Prostate gland (tissue), 2 donors: ENCODE results near the gene NPAT.

Experiments used
- CTCF ChIP-seq, 4 experiments: fragments of 200-600 bp in 2 of 4; fragments of 450-650 bp in 2 of 4; sonication (generic) in 2 of 4; IDR thresholded peaks; 1 replicate in 3 of 4; 2 replicates in 1 of 4; pipeline ENCODE4 v1.5.1; 2016 to 2019; ENCODE audit warnings: antibody characterized with exemption in 4 of 4, mild to moderate bottlenecking in 2 of 4, moderate library complexity in 2 of 4
- POLR2AphosphoS5 ChIP-seq: sonication (generic); formaldehyde crosslinking; IDR thresholded peaks from one replicate; pipeline ENCODE4 v1.6.1; 2017; ENCODE audit warnings: antibody characterized with exemption

- no peak for TF ChIP-seq POLR2AphosphoS5
- TF ChIP-seq CTCF (IDR thresholded peaks at IDR 0.05): no peak
These were observed 54.8 kb downstream of the NPAT start for GRCh38 chr11:108167624-108168023.
